HG03064 (cell line): ENCODE results near the gene BCL11A.

ENCODE experiments used
- ATAC-seq: cut with Tn5 transposase; IDR thresholded peaks from one replicate; pipeline ENCODE4 v1.9.1; 2021; ENCODE audit warnings: low read depth; ENCODE audit not compliant: unreplicated experiment

The BCL11A gene

GRCh38 chr2:60560734-60561644, 7.5 kb upstream of the BCL11A start:
- ATAC-seq = peak; percentile 50

DNA sequence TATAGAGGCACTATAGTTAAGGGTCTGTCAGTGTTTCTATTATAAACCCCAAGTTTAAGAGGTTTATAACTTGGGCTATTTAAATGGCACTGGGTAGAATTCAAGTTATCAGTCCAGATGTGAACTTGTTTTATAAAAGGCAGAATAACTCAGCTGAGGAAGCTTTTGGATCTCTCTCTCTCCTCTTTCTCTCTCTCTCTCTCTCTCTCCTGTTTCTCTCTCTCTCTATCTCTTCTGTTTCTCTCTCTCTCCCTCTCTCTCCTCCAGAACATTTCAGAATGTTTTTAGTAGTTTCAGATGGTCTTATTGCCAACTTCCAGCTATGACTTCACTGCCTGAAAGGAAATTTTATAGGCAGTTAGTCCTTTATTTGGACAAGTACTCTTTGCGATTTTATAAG, 6.4 kb upstream of the BCL11A start:
- no peak for ATAC-seq

- no peak for ATAC-seq
Measured at GRCh38 chr2:60558536-60558935, 5.1 kb upstream of the BCL11A start.

DNA sequence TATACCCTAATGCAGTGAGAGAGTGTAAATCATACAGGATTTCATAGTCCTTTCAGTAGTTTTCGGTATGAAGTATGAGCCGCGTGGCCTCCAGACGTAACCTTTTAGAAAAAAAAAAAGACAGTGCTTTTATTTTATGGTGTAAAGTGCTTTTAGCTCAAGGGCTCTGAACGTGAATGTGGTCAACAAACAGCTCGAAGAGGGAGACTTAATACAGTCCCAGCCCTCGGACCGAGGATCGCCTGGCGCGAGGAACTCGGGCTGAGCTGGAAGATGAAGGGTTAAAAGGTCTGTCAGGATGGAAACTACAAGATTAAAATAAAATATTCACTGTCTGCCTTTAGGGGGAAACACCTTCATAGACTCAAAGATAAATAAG, 4.0 kb upstream of the BCL11A start:
- no peak for ATAC-seq

DNA sequence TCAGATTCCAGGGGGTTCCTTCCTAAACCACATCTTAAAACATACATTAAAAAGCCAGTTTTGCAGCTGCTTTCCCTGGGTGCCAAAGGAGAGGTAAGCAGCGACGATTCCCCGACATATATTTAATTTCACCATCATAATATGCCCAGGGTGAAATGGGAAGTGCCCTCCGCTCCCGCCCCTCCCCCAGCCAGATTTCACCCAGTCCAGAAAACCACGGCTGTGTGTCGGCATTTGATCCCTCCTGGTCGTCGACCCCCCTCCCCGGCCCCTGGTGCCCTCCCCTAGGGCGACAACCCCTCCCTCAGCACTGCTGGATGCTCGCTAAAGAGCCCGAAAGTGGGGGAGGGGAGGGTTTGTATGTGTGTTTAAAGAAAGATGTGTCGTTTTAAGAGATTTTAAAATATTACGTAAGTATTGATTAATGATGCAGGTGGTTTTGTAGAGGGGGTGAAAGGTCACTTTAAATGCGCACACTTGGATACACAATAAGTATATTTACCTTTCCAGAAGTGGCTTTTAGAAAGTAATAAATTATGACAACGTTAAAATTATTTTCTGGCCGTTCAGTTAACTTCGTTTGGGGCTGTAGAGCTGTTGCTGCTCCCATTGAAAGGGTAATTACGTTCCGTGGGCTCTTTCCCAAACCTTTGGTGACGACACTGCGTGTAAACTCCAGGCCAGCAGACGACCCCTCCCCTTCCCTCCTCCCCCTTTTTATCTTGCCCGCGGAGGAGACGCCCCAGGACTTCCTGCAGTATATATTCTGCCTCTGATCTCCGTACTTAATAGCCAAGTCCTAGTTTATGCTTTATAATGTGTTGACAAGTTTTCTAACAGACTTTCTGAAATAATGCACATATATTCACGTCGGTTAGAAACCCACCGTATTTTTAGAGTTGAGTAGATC, 3.4 kb upstream of the BCL11A start:
- ATAC-seq = no peak

GRCh38 chr2:60556175-60556574, 2.7 kb upstream of the BCL11A start:
- no peak for ATAC-seq

- ATAC-seq = peak; percentile 3
Measured at GRCh38 chr2:60555783-60556139, 2.3 kb upstream of the BCL11A start.

DNA sequence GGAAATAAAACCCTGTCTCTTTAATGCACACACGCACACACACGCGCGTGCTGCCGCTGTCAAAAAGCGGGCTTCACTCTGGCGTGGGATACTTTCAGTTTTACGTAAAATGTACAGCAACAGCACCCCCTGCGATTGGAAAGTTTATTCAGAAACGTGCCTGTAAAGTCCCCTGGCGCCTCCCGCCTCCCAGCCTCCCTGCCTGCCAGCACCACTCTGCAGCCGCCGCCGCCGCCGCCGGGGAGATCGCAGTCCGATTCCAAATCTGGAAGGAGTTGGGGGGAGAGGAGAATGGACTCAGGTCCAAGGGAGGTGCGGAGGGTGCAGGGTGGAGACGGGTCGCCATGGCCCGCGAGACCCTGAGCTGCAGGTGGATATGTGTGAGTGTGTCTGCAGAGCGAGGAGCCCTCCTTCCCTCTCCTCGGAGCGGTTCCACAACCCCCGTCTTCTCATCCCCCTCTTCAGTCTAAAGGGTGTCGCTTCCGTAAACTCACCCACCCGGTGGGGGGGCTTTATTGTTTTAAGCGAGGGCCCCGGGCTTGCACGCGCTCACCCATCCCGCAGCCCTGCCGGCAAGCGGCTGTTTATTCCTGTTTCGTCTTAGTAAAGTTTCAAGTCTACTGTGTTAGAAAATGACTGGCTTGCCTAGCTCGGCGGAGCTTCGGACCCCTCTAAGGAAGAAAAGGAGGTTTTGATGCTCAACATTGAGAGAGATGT, 1.8 kb upstream of the BCL11A start:
- ATAC-seq = peak; percentile 40

- no peak for ATAC-seq
Measured at GRCh38 chr2:60554646-60555065, 1.2 kb upstream of the BCL11A start.

- ATAC-seq = peak; percentile 18
Measured at GRCh38 chr2:60554074-60554645, 706 bp upstream of the BCL11A start.

DNA sequence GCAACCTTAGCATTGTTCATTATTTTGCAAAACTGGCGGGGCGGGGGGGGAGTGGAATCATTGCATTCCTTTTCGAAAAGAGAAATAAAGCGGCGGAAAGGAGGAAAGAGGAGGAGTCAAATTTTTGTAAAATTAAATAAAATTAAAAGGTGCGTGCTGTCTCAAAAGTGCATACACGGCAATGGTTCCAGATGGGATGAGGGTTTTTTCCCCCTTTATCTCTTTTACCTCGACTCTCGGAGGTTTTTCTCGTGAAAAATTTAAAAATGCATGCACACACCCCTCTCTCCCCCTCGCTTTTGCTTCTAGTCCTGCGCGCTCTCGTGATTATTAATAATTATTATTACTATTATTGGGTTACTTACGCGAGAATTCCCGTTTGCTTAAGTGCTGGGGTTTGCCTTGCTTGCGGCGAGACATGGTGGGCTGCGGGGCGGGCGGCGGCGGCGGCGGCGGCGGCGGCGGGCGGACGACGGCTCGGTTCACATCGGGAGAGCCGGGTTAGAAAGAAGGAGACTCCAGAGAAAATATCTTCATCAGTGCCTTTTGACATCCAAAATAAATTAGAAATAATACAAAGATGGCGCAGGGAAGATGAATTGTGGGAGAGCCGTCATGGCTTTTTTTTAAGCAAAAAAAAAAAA, 481 bp downstream of the BCL11A start:
- no peak for ATAC-seq

GRCh38 chr2:60552078-60552850, 1.2 kb downstream of the BCL11A start:
- no peak for ATAC-seq

- no peak for ATAC-seq
Measured at GRCh38 chr2:60551240-60552077, 2.0 kb downstream of the BCL11A start.

- ATAC-seq = no peak
Measured at GRCh38 chr2:60550984-60551239, 2.5 kb downstream of the BCL11A start.

DNA sequence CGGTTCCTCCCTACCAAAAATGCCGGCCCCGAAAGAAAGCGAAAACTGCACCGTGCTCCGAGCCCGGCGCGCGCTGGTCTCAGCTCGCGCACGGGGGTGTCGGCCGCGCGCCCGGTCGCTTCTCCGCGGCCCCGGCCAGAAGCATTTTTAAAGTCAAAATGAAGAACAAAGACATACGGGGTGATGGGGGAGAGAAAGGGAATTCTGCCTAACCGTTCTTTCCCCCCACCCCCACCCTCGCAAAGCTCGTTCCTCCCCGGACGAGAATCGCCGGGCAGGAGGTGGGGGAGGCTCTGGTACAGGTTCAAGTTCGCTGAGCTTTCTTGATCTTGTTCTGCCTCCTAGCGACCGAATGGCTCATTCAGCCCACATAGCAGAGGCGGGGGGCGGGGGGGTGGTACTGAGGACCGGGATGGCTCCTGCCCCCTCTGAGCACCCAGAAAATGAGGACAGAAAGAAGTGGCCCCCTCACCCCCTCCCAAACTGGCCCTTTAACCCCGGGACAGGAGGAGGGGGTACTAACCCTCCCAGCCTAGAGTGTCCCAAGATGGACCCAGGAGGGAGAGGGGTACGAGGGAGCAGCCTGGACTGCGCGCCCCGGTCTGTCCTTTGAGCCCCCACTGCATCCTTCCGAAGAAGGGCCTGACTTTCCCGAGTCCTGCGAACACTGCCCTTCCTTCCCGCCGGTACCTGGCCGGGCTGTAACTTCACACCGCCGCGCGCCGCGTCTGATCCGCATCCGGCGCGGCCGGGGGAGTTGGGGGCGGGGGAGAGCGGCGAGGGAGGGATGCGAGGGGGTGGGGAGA, 3.1 kb downstream of the BCL11A start:
- peak; percentile 42 for ATAC-seq

GRCh38 chr2:60549928-60550177, 3.6 kb downstream of the BCL11A start:
- ATAC-seq = peak; percentile 0

DNA sequence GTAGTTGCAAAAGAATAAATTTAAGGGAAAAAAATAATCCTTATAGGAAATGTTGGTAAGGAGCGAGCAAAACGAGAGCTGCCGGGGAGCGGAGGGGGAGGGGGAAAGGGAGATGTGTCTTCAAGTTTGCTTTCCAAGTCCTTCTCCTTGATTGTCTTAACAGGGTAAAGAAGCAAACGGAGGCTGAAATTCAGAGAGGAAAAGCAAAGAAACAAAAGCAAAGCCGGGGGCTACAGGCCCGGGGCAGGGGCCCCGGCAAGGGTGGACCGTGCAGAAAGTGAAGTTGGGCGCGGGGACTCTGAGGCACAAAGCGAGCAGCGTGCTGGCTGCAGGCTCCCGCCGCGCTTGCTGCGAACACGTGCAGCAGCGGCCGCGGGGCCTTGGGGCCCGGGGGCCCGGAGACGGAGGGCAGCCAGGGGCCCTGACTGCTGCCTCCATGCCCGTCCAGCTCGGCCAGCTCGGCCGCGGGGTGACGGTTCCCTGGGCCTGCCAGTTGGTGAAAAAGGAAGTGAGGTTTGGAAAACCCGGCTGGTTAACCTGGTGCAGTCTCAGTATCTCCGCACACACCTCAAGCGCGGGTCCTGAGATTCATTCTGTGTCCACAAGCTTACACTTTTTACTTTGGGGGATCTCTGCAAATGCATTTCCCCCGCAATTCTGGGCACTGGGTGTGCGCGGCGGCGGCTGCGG, 4.1 kb downstream of the BCL11A start:
- no peak for ATAC-seq

GRCh38 chr2:60548845-60549237, 4.6 kb downstream of the BCL11A start:
- no peak for ATAC-seq
